K562 (cell line): Measurements from ENCODE around the gene RIT1. TPM values are rescaled to one million over a fixed set of nuclear protein-coding genes. Genes with fewer than 3 reads are reported as not detected.

Experiments
- BRD4 ChIP-seq: fragments of 200-600 bp; sonication (generic); IDR thresholded peaks from 2 replicates; pipeline ENCODE4 v1.6.1; 2017; ENCODE audit warnings: inconsistent platforms
- CXXC5 ChIP-seq: fragments of 250-450 bp; sonication (Bioruptor Pico); IDR thresholded peaks from 2 replicates; pipeline ENCODE4 v1.8.0; 2022; ENCODE audit warnings: inconsistent platforms, mild to moderate bottlenecking, moderate library complexity
- ETV1 ChIP-seq: fragments of 450-650 bp; conservative IDR thresholded peaks from 2 replicates; pipeline ENCODE4 v1.6.1; 2016; ENCODE audit warnings: missing genetic modification characterization, control low read depth, low read depth, missing compliant biosample characterization
- HNRNPH1 ChIP-seq: fragments of 200-400 bp; formaldehyde crosslinking; optimal IDR thresholded peaks from 2 replicates; pipeline ENCODE3; 2017; ENCODE audit warnings: low read depth, mild to moderate bottlenecking, low read length, moderate library complexity
- HSF4 ChIP-seq: fragments of 250-450 bp; sonication (Bioruptor Pico); IDR thresholded peaks from 2 replicates; pipeline ENCODE4 v2.1.2; 2022; ENCODE audit warnings: mild to moderate bottlenecking, moderate library complexity, borderline replicate concordance
- KAT7 ChIP-seq: sonication (generic); formaldehyde crosslinking; IDR thresholded peaks from 2 replicates; pipeline ENCODE4 v1.8.0; 2022; ENCODE audit warnings: missing genetic modification reagents, mild to moderate bottlenecking, borderline replicate concordance
- MEF2D ChIP-seq: conservative IDR thresholded peaks from 2 replicates; pipeline ENCODE4 v1.6.1; 2016; ENCODE audit warnings: low read depth, missing genetic modification characterization, missing compliant biosample characterization
- NCOA4 ChIP-seq: fragments of 450-650 bp; IDR thresholded peaks from 2 replicates; pipeline ENCODE4 v1.6.1; 2018; ENCODE audit warnings: mild to moderate bottlenecking; ENCODE audit not compliant: partially characterized antibody
- RAD51 ChIP-seq: fragments of 450-650 bp; IDR thresholded peaks from 2 replicates; pipeline ENCODE4 v1.7.1; 2016; ENCODE audit warnings: low read depth, mild to moderate bottlenecking, borderline replicate concordance
- RBM17 ChIP-seq: fragments of 200-400 bp; formaldehyde crosslinking; IDR thresholded peaks from 2 replicates; pipeline ENCODE4 v1.6.1; 2017; ENCODE audit warnings: low read depth, mild to moderate bottlenecking, low read length, borderline replicate concordance
- SIN3B ChIP-seq: fragments of 450-650 bp; IDR thresholded peaks from 2 replicates; pipeline ENCODE4 v1.6.1; 2017; ENCODE audit warnings: low read depth, mild to moderate bottlenecking, moderate library complexity
- SPI1 ChIP-seq: IDR thresholded peaks from 2 replicates; pipeline ENCODE4 v1.6.1; 2011; ENCODE audit warnings: low read depth, low read length, control low read depth, borderline replicate concordance
- THAP7 ChIP-seq: fragments of 250-450 bp; sonication (Bioruptor Pico); IDR thresholded peaks from 2 replicates; pipeline ENCODE4 v1.5.0; 2021
- TSC22D4 ChIP-seq: fragments of 450-650 bp; IDR thresholded peaks from 2 replicates; pipeline ENCODE4 v1.6.1; 2016; ENCODE audit warnings: missing genetic modification characterization, missing biosample characterization, control low read depth
- ZNF274 ChIP-seq: IDR thresholded peaks from 2 replicates; pipeline ENCODE4 v1.6.1; 2011; ENCODE audit warnings: low read depth, mild to moderate bottlenecking, low read length, moderate library complexity, borderline replicate concordance
- ZNF408 ChIP-seq: fragments of 250-450 bp; sonication (Bioruptor Pico); IDR thresholded peaks from 2 replicates; pipeline ENCODE4 v1.4.0; 2020; ENCODE audit warnings: low read depth, mild to moderate bottlenecking, moderate library complexity
- ZNF41 ChIP-seq: fragments of 250-450 bp; sonication (Bioruptor Pico); conservative IDR thresholded peaks from 2 replicates; pipeline ENCODE4 v1.4.0; 2020; ENCODE audit warnings: mild to moderate bottlenecking
- ZNF551 ChIP-seq: fragments of 250-450 bp; sonication (Bioruptor Pico); IDR thresholded peaks from 2 replicates; pipeline ENCODE4 v1.5.0; 2021; ENCODE audit warnings: mild to moderate bottlenecking, moderate library complexity
- ZNF707 ChIP-seq: fragments of 250-450 bp; sonication (Bioruptor Pico); conservative IDR thresholded peaks from 2 replicates; pipeline ENCODE4 v1.8.0; 2022; ENCODE audit warnings: inconsistent platforms, mild to moderate bottlenecking, moderate library complexity
- polyA plus RNA-seq, 8 experiments: library from polyadenylated mRNA; depleted of rRNA in 4 of 8; stranded (reverse) in 5 of 8; unstranded in 3 of 8; fragments of >200 nt; fragmentation: Nextera tagmentation in 2 of 8; fragmentation: Illumina TruSeq in 1 of 8; extraction: Ambion mirVana in 2 of 8; extraction: Trizol in 1 of 8; gene quantifications; 2 replicates each; pipeline versions ENCODE4 v1.2.1 to v1.2.3, GENCODE V29; 2011 to 2014; ENCODE audit warnings: inconsistent platforms in 1 of 8, missing spikeins in 1 of 8
- total RNA-seq, 7 experiments: library from RNA; depleted of rRNA in 6 of 7; stranded (reverse); fragments of >200 nt in 6 of 7; fragmentation: Illumina TruSeq in 2 of 7; extraction: Trizol in 2 of 7; gene quantifications; 2 replicates each; pipeline versions ENCODE4 v1.2.1 to v1.2.3, GENCODE V29; 2011 to 2021; ENCODE audit warnings: low replicate concordance in 1 of 7
- TF ChIP-seq, protein P1 (sequence below): fragments of 450-650 bp; IDR thresholded peaks from 2 replicates; pipeline ENCODE4 v1.6.1; 2017; ENCODE audit warnings: antibody characterized with exemption, mild to moderate bottlenecking
- TF ChIP-seq, protein P2 (sequence below): sonication (generic); formaldehyde crosslinking; IDR thresholded peaks from 2 replicates; pipeline ENCODE4 v1.8.1; 2023; ENCODE audit warnings: mild to moderate bottlenecking, missing genetic modification reagents

Gene RIT1
- total and polyA plus RNA-seq, 9 of the 15 experiments (the other 6 are each of a cell fraction or from before 2014, with no cell fraction given): 13.5 to 57.6 (median 22.9) TPM

DNA sequence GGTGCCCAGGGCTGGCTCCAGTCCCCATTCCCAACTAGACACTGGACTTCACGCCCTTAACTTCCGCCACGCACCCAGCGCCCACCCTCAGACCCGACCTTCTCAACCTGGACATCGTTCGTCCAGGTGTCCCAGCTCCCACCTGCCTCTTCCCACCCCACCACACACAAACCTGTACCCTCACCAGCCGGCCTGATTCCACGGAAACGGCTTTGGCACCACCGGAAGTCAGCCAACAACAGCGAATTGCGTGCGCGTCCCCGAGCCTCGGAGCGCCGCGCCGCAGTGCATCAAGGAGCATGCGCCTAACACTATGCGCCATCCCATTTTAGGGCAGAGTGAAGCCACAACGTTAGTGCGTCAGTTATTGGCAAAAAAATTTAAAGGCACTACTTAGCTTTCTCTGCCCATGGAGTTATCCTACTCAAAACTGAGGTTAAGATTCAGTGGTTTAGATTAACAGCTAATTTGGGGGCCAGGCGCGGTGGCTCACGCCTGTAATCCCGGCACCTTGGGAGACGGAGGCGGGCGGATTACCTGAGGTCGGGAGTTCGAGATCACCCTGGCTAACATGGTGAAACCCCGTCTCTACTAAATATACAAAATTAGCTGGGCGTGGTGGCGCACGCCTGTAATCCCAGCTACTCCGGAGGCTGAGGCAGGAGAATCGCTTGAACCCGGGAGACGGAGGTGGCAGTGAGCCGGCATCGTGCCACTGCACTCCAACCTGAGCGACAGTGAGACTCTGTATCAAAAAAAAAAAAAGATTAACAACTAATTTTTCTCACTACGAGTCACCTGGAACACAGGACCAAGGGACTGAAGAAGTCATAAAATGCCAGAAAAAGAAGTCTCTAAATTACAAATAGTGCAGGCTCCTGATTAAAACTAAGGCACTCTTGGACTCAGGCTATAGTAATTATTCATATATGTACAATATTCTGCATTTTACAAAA lies 53.9 kb downstream of the RIT1 start, which contains the start of gene GON4L (continued):
- TF ChIP-seq SPI1 (no peak), RAD51 (no peak; the same call in 1 of the 2 replicates), ETV1 (peak; percentile 89), NCOA4 (no peak), ZNF274 (no peak), ZNF551 (no peak), TSC22D4 (tag) (no peak), MEF2D (tag) (no peak), HNRNPH1 (no peak), ZNF408 (CRISPR knock-in tag) (no peak), SIN3B (no peak; the same call in 1 of the 2 replicates), ZNF41 (CRISPR knock-in tag) (no peak), KAT7 (CRISPR knock-in tag) (0 out of 2 replicates have a peak, but pooled peaks have one; percentile 35), RBM17 (no peak), BRD4 (no peak), ZNF707 (CRISPR knock-in tag) (no peak), HSF4 (CRISPR knock-in tag) (no peak), CXXC5 (CRISPR knock-in tag) (peak; percentile 88), THAP7 (CRISPR knock-in tag) (no peak)
- TF ChIP-seq, protein P1, sequence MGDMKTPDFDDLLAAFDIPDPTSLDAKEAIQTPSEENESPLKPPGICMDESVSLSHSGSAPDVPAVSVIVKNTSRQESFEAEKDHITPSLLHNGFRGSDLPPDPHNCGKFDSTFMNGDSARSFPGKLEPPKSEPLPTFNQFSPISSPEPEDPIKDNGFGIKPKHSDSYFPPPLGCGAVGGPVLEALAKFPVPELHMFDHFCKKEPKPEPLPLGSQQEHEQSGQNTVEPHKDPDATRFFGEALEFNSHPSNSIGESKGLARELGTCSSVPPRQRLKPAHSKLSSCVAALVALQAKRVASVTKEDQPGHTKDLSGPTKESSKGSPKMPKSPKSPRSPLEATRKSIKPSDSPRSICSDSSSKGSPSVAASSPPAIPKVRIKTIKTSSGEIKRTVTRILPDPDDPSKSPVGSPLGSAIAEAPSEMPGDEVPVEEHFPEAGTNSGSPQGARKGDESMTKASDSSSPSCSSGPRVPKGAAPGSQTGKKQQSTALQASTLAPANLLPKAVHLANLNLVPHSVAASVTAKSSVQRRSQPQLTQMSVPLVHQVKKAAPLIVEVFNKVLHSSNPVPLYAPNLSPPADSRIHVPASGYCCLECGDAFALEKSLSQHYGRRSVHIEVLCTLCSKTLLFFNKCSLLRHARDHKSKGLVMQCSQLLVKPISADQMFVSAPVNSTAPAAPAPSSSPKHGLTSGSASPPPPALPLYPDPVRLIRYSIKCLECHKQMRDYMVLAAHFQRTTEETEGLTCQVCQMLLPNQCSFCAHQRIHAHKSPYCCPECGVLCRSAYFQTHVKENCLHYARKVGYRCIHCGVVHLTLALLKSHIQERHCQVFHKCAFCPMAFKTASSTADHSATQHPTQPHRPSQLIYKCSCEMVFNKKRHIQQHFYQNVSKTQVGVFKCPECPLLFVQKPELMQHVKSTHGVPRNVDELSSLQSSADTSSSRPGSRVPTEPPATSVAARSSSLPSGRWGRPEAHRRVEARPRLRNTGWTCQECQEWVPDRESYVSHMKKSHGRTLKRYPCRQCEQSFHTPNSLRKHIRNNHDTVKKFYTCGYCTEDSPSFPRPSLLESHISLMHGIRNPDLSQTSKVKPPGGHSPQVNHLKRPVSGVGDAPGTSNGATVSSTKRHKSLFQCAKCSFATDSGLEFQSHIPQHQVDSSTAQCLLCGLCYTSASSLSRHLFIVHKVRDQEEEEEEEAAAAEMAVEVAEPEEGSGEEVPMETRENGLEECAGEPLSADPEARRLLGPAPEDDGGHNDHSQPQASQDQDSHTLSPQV: no peak
- TF ChIP-seq, protein P2, sequence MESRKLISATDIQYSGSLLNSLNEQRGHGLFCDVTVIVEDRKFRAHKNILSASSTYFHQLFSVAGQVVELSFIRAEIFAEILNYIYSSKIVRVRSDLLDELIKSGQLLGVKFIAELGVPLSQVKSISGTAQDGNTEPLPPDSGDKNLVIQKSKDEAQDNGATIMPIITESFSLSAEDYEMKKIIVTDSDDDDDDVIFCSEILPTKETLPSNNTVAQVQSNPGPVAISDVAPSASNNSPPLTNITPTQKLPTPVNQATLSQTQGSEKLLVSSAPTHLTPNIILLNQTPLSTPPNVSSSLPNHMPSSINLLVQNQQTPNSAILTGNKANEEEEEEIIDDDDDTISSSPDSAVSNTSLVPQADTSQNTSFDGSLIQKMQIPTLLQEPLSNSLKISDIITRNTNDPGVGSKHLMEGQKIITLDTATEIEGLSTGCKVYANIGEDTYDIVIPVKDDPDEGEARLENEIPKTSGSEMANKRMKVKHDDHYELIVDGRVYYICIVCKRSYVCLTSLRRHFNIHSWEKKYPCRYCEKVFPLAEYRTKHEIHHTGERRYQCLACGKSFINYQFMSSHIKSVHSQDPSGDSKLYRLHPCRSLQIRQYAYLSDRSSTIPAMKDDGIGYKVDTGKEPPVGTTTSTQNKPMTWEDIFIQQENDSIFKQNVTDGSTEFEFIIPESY (CRISPR knock-in tag): peak; percentile 69; the same call in 1 of the 2 replicates
